CD14-positive monocyte (primary cell): Measurements from ENCODE around the gene C16orf74. TPM values are rescaled to one million over a fixed set of nuclear protein-coding genes. Genes with fewer than 3 reads are reported as not detected.

Source experiments
- DNase-seq, 3 donors: peaks; one replicate each; pipeline ENCODE4 v3.0.0-alpha.2; 2011 to 2022
- H2AFZ ChIP-seq: 2 replicates; pipeline ENCODE4 v1.6.0; 2012; ENCODE audit warnings: mild to moderate bottlenecking, low read depth, low read length, inconsistent platforms; ENCODE audit not compliant: insufficient read depth, poor library complexity, severe bottlenecking
- H3K27ac ChIP-seq, 2 donors: 1 replicate in 1 of 2; 2 replicates in 1 of 2; pipeline ENCODE4 v1.5.1; 2012 to 2013; ENCODE audit warnings: low read length in 2 of 2, control low read depth in 1 of 2, inconsistent platforms in 1 of 2, low read depth in 1 of 2, mild to moderate bottlenecking in 1 of 2
- H3K27me3 ChIP-seq, 2 donors: one replicate each; pipeline versions ENCODE4 v1.6.0 to v1.6.1; 2011 to 2013; ENCODE audit warnings: low read length in 2 of 2; ENCODE audit not compliant: control insufficient read depth in 2 of 2, insufficient read depth in 2 of 2
- H3K36me3 ChIP-seq, 2 donors: replicated peaks in 1 of 2; 1 replicate in 1 of 2; 2 replicates in 1 of 2; pipeline versions ENCODE4 v1.5.1 to v1.6.1; 2012 to 2013; ENCODE audit warnings: low read length in 2 of 2, control low read depth in 1 of 2, inconsistent platforms in 1 of 2, mild to moderate bottlenecking in 1 of 2; ENCODE audit not compliant: insufficient read depth in 2 of 2, control insufficient read depth in 1 of 2
- H3K4me1 ChIP-seq, 2 donors: 1 replicate in 1 of 2; 2 replicates in 1 of 2; pipeline versions ENCODE4 v1.5.1 to v1.6.1; 2012 to 2013; ENCODE audit warnings: low read length in 2 of 2, control low read depth in 1 of 2, inconsistent platforms in 1 of 2, mild to moderate bottlenecking in 1 of 2, moderate library complexity in 1 of 2; ENCODE audit not compliant: insufficient read depth in 2 of 2, control insufficient read depth in 1 of 2
- H3K4me2 ChIP-seq: replicated peaks from 2 replicates; pipeline ENCODE3; 2012; ENCODE audit warnings: low read length, moderate library complexity, mild to moderate bottlenecking; ENCODE audit not compliant: poor library complexity, severe bottlenecking; ENCODE audit errors: extremely low read depth
- H3K4me3 ChIP-seq, 3 experiments: fragments of 200-600 bp in 1 of 3; sonication (generic) in 1 of 3; replicated peaks in 1 of 3; 1 replicate in 2 of 3; 2 replicates in 1 of 3; pipeline ENCODE4 v1.5.1; 2011 to 2013; ENCODE audit warnings: low read length in 3 of 3, mild to moderate bottlenecking in 3 of 3, control low read depth in 2 of 3, low read depth in 2 of 3, inconsistent platforms in 1 of 3, moderate library complexity in 1 of 3
- H3K79me2 ChIP-seq: 2 replicates; pipeline ENCODE4 v1.6.0; 2012; ENCODE audit warnings: mild to moderate bottlenecking, control low read depth, inconsistent platforms, low read length, moderate library complexity; ENCODE audit not compliant: insufficient read depth
- H3K9ac ChIP-seq: 2 replicates; pipeline ENCODE4 v1.6.0; 2017; ENCODE audit warnings: low read length, mild to moderate bottlenecking; ENCODE audit not compliant: insufficient read depth, poor library complexity, severe bottlenecking
- H3K9me3 ChIP-seq, 2 donors: replicated peaks in 1 of 2; 1 replicate in 1 of 2; 2 replicates in 1 of 2; pipeline versions ENCODE4 v1.5.1 to v1.6.1; 2012 to 2013; ENCODE audit warnings: low read length in 2 of 2, control low read depth in 1 of 2; ENCODE audit not compliant: control insufficient read depth in 1 of 2, insufficient read depth in 1 of 2
- H4K20me1 ChIP-seq: 2 replicates; pipeline ENCODE4 v1.6.0; 2012; ENCODE audit warnings: mild to moderate bottlenecking, low read length, control low read depth, moderate library complexity; ENCODE audit not compliant: insufficient read depth
- H3K27ac Mint-ChIP-seq, 7 donors: one replicate each; pipeline ENCODE4 v1.8.0; 2020; ENCODE audit warnings: mild to moderate bottlenecking in 7 of 7, mixed read lengths in 7 of 7, moderate library complexity in 6 of 7, inconsistent platforms in 2 of 7
- H3K27me3 Mint-ChIP-seq, 3 donors: one replicate each; pipeline ENCODE4 v1.8.0; 2021 to 2022; ENCODE audit warnings: low read depth in 3 of 3, mild to moderate bottlenecking in 3 of 3, mixed read lengths in 3 of 3, moderate library complexity in 3 of 3, inconsistent platforms in 1 of 3
- H3K36me3 Mint-ChIP-seq, 2 donors: one replicate each; pipeline ENCODE4 v1.8.0; 2020; ENCODE audit warnings: mixed read lengths in 2 of 2, inconsistent platforms in 1 of 2, mild to moderate bottlenecking in 1 of 2
- H3K4me1 Mint-ChIP-seq: one replicate; pipeline ENCODE4 v1.8.0; 2020; ENCODE audit warnings: mild to moderate bottlenecking, mixed read lengths
- H3K4me3 Mint-ChIP-seq, 2 donors: one replicate each; pipeline ENCODE4 v1.8.0; 2020; ENCODE audit warnings: mild to moderate bottlenecking in 2 of 2, mixed read lengths in 2 of 2, moderate library complexity in 1 of 2
- H3K9me3 Mint-ChIP-seq, 7 donors: one replicate each; pipeline ENCODE4 v1.8.0; 2020 to 2022; ENCODE audit warnings: mixed read lengths in 7 of 7, mild to moderate bottlenecking in 6 of 7, moderate library complexity in 6 of 7, inconsistent platforms in 2 of 7
- WGBS: methylation state at CpG from one replicate; pipeline ENCODE4 v1.1.5; 2013; ENCODE audit warnings: missing lambda C conversion rate; ENCODE audit not compliant: insufficient coverage; 5-methylcytosine and 5-hydroxymethylcytosine counted together
- intact Hi-C, 2 donors: fragments of 100-400 bp; cut with micrococcal nuclease; formaldehyde crosslinking; loops; one replicate each; pipeline versions ENCODE4 v1.15.0 to v1.15.1; 2023
- polyA plus RNA-seq, 3 donors: library from polyadenylated mRNA; depleted of rRNA in 1 of 3; unstranded in 2 of 3; stranded (reverse) in 1 of 3; fragments of 300-500 nt in 2 of 3; fragments of >200 nt in 1 of 3; fragmentation: Illumina TruSeq in 2 of 3; gene quantifications; 1 replicate in 2 of 3; 2 replicates in 1 of 3; pipeline ENCODE4 v1.2.3, GENCODE V29; 2012 to 2021
- TF ChIP-seq, protein P1 (sequence below): fragments of 200-600 bp; IDR thresholded peaks from one replicate; pipeline ENCODE4 v1.8.0; 2022; ENCODE audit warnings: antibody characterized with exemption, mild to moderate bottlenecking

Gene C16orf74
- polyA plus RNA-seq, 3 donors: 11.3 to 26.6 (median 24.1) TPM

DNA sequence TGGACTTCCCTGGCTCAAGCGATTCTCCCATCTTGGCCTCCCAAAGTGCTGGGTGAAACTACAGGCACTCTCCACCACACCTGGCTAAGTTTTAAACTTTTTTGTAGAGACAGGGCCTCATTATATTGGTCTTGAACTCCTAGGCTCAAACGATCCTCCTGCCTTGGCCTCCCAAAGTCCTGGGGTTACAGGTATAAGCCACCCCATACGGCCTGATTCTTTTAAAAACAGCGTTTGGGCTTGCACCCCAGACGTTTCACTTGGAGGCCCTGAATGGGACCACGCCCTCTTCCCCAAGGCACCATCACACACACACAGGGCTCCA is 32.8 kb downstream of the C16orf74 start:
- Histone ChIP-seq H3K79me2 (no peaks in the 10 kb centered on the region), H3K4me2 (no peak overlapping the region), H3K4me1 (peaks cover 17 to 26% of the 10 kb centered on the region in 2 donors), H3K9ac (no peak overlapping the region), H2AFZ (no peak overlapping the region), H3K27ac (no peak overlapping the region), H3K27me3 (no peaks in the 10 kb centered on the region), H3K4me3 (no peak overlapping the region), H4K20me1 (peaks cover 10% of the 10 kb centered on the region), H3K36me3 (peaks cover 0 to 4% of the 10 kb centered on the region in 2 donors), H3K9me3 (no peaks in the 10 kb centered on the region)
- Mint-ChIP-seq H3K27me3 (peaks cover 0 to 12% (median 7%) of the 10 kb centered on the region in 3 donors), H3K36me3 (peaks cover 5 to 16% of the 10 kb centered on the region in 2 donors), H3K4me1 (peaks cover 16% of the 10 kb centered on the region), H3K9me3 (peaks cover 0 to 7% (median 1%) of the 10 kb centered on the region in 7 donors), H3K27ac (no peak overlapping the region), H3K4me3 (no peak overlapping the region)
- intact Hi-C loops: loop anchor here in 1 of 2 donors (5.0 to 10.0 kb wide), 2 partner anchors 39 to 423 kb away; no protein-coding TSS in a partner anchor
- no peak for DNase-seq
- WGBS: 55% methylated on average over 6 of the region's 6 CpGs
- TF ChIP-seq, protein P1, sequence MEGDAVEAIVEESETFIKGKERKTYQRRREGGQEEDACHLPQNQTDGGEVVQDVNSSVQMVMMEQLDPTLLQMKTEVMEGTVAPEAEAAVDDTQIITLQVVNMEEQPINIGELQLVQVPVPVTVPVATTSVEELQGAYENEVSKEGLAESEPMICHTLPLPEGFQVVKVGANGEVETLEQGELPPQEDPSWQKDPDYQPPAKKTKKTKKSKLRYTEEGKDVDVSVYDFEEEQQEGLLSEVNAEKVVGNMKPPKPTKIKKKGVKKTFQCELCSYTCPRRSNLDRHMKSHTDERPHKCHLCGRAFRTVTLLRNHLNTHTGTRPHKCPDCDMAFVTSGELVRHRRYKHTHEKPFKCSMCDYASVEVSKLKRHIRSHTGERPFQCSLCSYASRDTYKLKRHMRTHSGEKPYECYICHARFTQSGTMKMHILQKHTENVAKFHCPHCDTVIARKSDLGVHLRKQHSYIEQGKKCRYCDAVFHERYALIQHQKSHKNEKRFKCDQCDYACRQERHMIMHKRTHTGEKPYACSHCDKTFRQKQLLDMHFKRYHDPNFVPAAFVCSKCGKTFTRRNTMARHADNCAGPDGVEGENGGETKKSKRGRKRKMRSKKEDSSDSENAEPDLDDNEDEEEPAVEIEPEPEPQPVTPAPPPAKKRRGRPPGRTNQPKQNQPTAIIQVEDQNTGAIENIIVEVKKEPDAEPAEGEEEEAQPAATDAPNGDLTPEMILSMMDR: peak; percentile 65

- H3K4me3 Mint-ChIP-seq: no peak overlapping the region
- no peak overlapping the region for H3K27ac ChIP-seq
Observed at GRCh38 chr16:85717393-85718152, 33.3 kb downstream of the C16orf74 start.

More at GRCh38 chr16:85717393-85718152, 33.3 kb downstream of the C16orf74 start:
- TF ChIP-seq, protein P1: peak; percentile 86
- H3K4me1 ChIP-seq: peaks cover 17 to 26% of the 10 kb centered on the region in 2 donors
- Mint-ChIP-seq H3K36me3 (peaks cover 11 to 21% of the 10 kb centered on the region in 2 donors), H3K4me1 (peaks cover 16% of the 10 kb centered on the region), H3K27me3 (peaks cover 0 to 12% (median 7%) of the 10 kb centered on the region in 3 donors), H3K27ac (no peak overlapping the region), H3K9me3 (peaks cover 4 to 13% (median 6%) of the 10 kb centered on the region in 7 donors)
- peaks cover 0 to 9% of the 10 kb centered on the region in 2 donors for H3K36me3 ChIP-seq
- H3K4me3 ChIP-seq: no peak overlapping the region
- 77% methylated on average over 15 of the region's 21 CpGs for WGBS
- no peak overlapping the region for H3K9ac ChIP-seq
- H4K20me1 ChIP-seq: peaks cover 10% of the 10 kb centered on the region
- H3K27me3 ChIP-seq: no peaks in the 10 kb centered on the region
- peak; percentile 59 to 75 (median 68) for DNase-seq
- no peaks in the 10 kb centered on the region for H3K79me2 ChIP-seq
- no peak overlapping the region for H3K4me2 ChIP-seq
- H3K9me3 ChIP-seq: peaks cover 3 to 5% of the 10 kb centered on the region in 2 donors
- no peak overlapping the region for H2AFZ ChIP-seq
- intact Hi-C loops: loop anchor here (2.0 to 10.0 kb wide), 3 partner anchors 40 to 423 kb away; no protein-coding TSS in a partner anchor
